Right kidney (tissue), 1 donor: Measurements from ENCODE around the gene MAPK8IP1.

Experiments
- DNase-seq: peaks from one replicate; pipeline ENCODE4 v3.0.0-alpha.2; 2016

Gene MAPK8IP1

GRCh38 chr11:45909594-45910475, 24.4 kb downstream of the MAPK8IP1 start:
- DNase-seq = no peak

- DNase-seq = no peak
These were observed 25.2 kb downstream of the MAPK8IP1 start for GRCh38 chr11:45910623-45911022.

- no peak for DNase-seq
These were observed 28.1 kb downstream of the MAPK8IP1 start for GRCh38 chr11:45913514-45913913.

- no peak for DNase-seq
These were observed 28.6 kb downstream of the MAPK8IP1 start for GRCh38 chr11:45913942-45914635.

GRCh38 chr11:45915446-45915845, 30.0 kb downstream of the MAPK8IP1 start:
- DNase-seq = no peak

GRCh38 chr11:45917286-45917622, 31.8 kb downstream of the MAPK8IP1 start:
- DNase-seq = no peak

- peak; percentile 91 for DNase-seq
These were observed 32.3 kb downstream of the MAPK8IP1 start, which contains the start of gene PEX16 for GRCh38 chr11:45917623-45918330. Gene PEX16, minus strand, starts transcription at chr11:45917877. Its CDS starts 66 bp downstream, at chr11:45917811.

- peak; percentile 67 for DNase-seq
These were observed 33.0 kb downstream of the MAPK8IP1 start for GRCh38 chr11:45918331-45918941.

GRCh38 chr11:45918962-45919675, 33.7 kb downstream of the MAPK8IP1 start:
- DNase-seq = no peak

GRCh38 chr11:45919806-45920530, 34.5 kb downstream of the MAPK8IP1 start:
- DNase-seq = no peak

- no peak for DNase-seq
These were observed 35.4 kb downstream of the MAPK8IP1 start for GRCh38 chr11:45920531-45921477.

- DNase-seq = peak; percentile 84
These were observed 36.3 kb downstream of the MAPK8IP1 start for GRCh38 chr11:45921561-45922424.

- peak; percentile 78 for DNase-seq
These were observed 37.1 kb downstream of the MAPK8IP1 start, which contains the start of gene LARGE2 for GRCh38 chr11:45922425-45923082. Gene LARGE2, plus strand, starts transcription at chr11:45922656. Its CDS starts 227 bp downstream, at chr11:45922883.

- DNase-seq = peak; percentile 34
These were observed 38.8 kb downstream of the MAPK8IP1 start for GRCh38 chr11:45924036-45924915.

- no peak for DNase-seq
These were observed 39.5 kb downstream of the MAPK8IP1 start for GRCh38 chr11:45924927-45925326.

GRCh38 chr11:45925550-45925949, 40.1 kb downstream of the MAPK8IP1 start:
- no peak for DNase-seq

- DNase-seq = no peak
These were observed 40.5 kb downstream of the MAPK8IP1 start for GRCh38 chr11:45926001-45926401.
